Measurements from ENCODE around the gene PCDHB15.
"Not testable (repeated sequence)": the region's sequence is repeated elsewhere in the genome, so short reads cannot be mapped to it uniquely, and the experiment has no call there.

DNA sequence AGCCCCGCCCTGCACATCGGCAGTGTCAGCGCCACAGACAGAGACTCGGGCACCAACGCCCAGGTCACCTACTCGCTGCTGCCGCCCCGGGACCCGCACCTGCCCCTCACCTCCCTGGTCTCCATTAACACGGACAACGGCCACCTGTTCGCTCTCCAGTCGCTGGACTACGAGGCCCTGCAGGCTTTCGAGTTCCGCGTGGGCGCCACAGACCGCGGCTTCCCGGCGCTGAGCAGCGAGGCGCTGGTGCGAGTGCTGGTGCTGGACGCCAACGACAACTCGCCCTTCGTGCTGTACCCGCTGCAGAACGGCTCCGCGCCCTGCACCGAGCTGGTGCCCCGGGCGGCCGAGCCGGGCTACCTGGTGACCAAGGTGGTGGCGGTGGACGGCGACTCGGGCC is 1.8 kb downstream of the PCDHB15 start:
- TF ChIP-seq, protein P1, sequence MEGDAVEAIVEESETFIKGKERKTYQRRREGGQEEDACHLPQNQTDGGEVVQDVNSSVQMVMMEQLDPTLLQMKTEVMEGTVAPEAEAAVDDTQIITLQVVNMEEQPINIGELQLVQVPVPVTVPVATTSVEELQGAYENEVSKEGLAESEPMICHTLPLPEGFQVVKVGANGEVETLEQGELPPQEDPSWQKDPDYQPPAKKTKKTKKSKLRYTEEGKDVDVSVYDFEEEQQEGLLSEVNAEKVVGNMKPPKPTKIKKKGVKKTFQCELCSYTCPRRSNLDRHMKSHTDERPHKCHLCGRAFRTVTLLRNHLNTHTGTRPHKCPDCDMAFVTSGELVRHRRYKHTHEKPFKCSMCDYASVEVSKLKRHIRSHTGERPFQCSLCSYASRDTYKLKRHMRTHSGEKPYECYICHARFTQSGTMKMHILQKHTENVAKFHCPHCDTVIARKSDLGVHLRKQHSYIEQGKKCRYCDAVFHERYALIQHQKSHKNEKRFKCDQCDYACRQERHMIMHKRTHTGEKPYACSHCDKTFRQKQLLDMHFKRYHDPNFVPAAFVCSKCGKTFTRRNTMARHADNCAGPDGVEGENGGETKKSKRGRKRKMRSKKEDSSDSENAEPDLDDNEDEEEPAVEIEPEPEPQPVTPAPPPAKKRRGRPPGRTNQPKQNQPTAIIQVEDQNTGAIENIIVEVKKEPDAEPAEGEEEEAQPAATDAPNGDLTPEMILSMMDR (IDR thresholded peaks at IDR 0.05), result not testable (repeated sequence)
- not testable (repeated sequence) for TF ChIP-seq POLR2AphosphoS5, POLR2A, EP300 (IDR thresholded peaks at IDR 0.05)
